Esophagus squamous epithelium (tissue), 4 donors: Measurements from ENCODE around the gene USP35.

Experiments used
- CTCF ChIP-seq, 6 experiments: fragments of 450-650 bp in 4 of 6; fragments of 200-600 bp in 2 of 6; sonication (generic) in 2 of 6; IDR thresholded peaks; one replicate each; pipeline ENCODE4 v1.5.1; 2016 to 2019; ENCODE audit warnings: antibody characterized with exemption in 6 of 6, mild to moderate bottlenecking in 4 of 6, moderate library complexity in 4 of 6
- POLR2A ChIP-seq, 4 donors: fragments of 450-650 bp; IDR thresholded peaks; one replicate each; pipeline ENCODE4 v1.6.1; 2017; ENCODE audit warnings: antibody characterized with exemption in 4 of 4, mild to moderate bottlenecking in 4 of 4, moderate library complexity in 3 of 4

- TF ChIP-seq POLR2A (IDR thresholded peaks at IDR 0.05) (no peak), CTCF (IDR thresholded peaks at IDR 0.05) (no peak)
Observed at GRCh38 chr11:78224506-78224905, 35.8 kb downstream of the USP35 start.
